Forelimb muscle (tissue), 1 donor: Measurements from ENCODE around the gene EFCAB6. TPM values are rescaled to one million over a fixed set of nuclear protein-coding genes. Genes with fewer than 3 reads are reported as not detected.

Source experiments
- DNase-seq: peaks from one replicate; pipeline ENCODE4 v3.0.0-alpha.2; 2013; ENCODE audit warnings: low read depth
- polyA plus RNA-seq: library from polyadenylated mRNA; unstranded; fragments of 120-200 nt; gene quantifications from one replicate; pipeline ENCODE4 v1.2.1, GENCODE V29; 2013; ENCODE audit not compliant: insufficient read length

The EFCAB6 gene
- polyA plus RNA-seq, 1 donor = 0.76 TPM

- no peak for DNase-seq
Measured at GRCh38 chr22:43829904-43830851, 18.1 kb upstream of the EFCAB6 start.

- DNase-seq = no peak
Measured at GRCh38 chr22:43828998-43829782, 17.1 kb upstream of the EFCAB6 start.

- DNase-seq = no peak
Measured at GRCh38 chr22:43828725-43828997, 16.6 kb upstream of the EFCAB6 start.

GRCh38 chr22:43827926-43828724 is 16.0 kb upstream of the EFCAB6 start:
- DNase-seq = no peak

GRCh38 chr22:43827003-43827735 is 15.1 kb upstream of the EFCAB6 start:
- DNase-seq = no peak

- no peak for DNase-seq
Measured at GRCh38 chr22:43826142-43827002, 14.3 kb upstream of the EFCAB6 start.

- DNase-seq = no peak
Measured at GRCh38 chr22:43825651-43826050, 13.5 kb upstream of the EFCAB6 start.

- no peak for DNase-seq
Measured at GRCh38 chr22:43824724-43825420, 12.8 kb upstream of the EFCAB6 start.

- DNase-seq = no peak
Measured at GRCh38 chr22:43823911-43824665, 12.0 kb upstream of the EFCAB6 start.

- no peak for DNase-seq
Measured at GRCh38 chr22:43823353-43823908, 11.3 kb upstream of the EFCAB6 start.

GRCh38 chr22:43821606-43822425 is 9.7 kb upstream of the EFCAB6 start:
- no peak for DNase-seq

GRCh38 chr22:43820651-43821305 is 8.7 kb upstream of the EFCAB6 start:
- no peak for DNase-seq

- no peak for DNase-seq
Measured at GRCh38 chr22:43819931-43820640, 8.0 kb upstream of the EFCAB6 start.

- DNase-seq = no peak
Measured at GRCh38 chr22:43819421-43819921, 7.4 kb upstream of the EFCAB6 start.

GRCh38 chr22:43818981-43819380 is 6.9 kb upstream of the EFCAB6 start:
- DNase-seq = no peak

- DNase-seq = no peak
Measured at GRCh38 chr22:43817402-43817801, 5.3 kb upstream of the EFCAB6 start.
